GM12878 (cell line): ENCODE results near the gene STAMBPL1. TPM values are rescaled to one million over a fixed set of nuclear protein-coding genes. Genes with fewer than 3 reads are reported as not detected.

Experiments used
- ATAC-seq: fragments of 200-7000 bp; cut with Tn5 transposase; 3 replicates; pipeline ENCODE4 v1.9.1; 2020; ENCODE audit warnings: mild to moderate bottlenecking, moderate library complexity
- BruUV-seq: library from RNA; stranded (reverse); fragments of 400-500 nt; replicated peaks from 2 replicates; lab custom pipeline; 2021; lab: Mats Ljungman, UMichigan
- CTCF ChIA-PET: fragments of 300-600 bp; sonication (Branson Sonifier 250); formaldehyde crosslinking; extraction: SDS; loops from one replicate; lab custom pipeline; 2021; ENCODE audit warnings: inconsistent platforms; lab: Yijun Ruan, JAX
- POLR2A ChIA-PET: fragments of 350-600 bp; formaldehyde crosslinking; extraction: SDS; loops from one replicate; lab custom pipeline; 2021; ENCODE audit warnings: inconsistent platforms; lab: Charles Lee
- RAD21 ChIA-PET: fragments of 300-600 bp; sonication (Branson Sonifier 250); formaldehyde crosslinking; loops from one replicate; lab custom pipeline; 2023; ENCODE audit warnings: antibody characterized with exemption; ENCODE audit not compliant: unreplicated experiment; lab: Charles Lee
- SMC1A ChIA-PET: fragments of 300-600 bp; sonication (Branson Sonifier 250); formaldehyde crosslinking; loops from one replicate; lab custom pipeline; 2023; ENCODE audit not compliant: unreplicated experiment, uncharacterized antibody; lab: Charles Lee
- DNase-seq: peaks from one replicate; pipeline ENCODE4 v3.0.0-alpha.2; 2011; ENCODE audit warnings: low read depth, low spot score
- FAIRE-seq: peaks from 3 replicates; lab custom pipeline; 2011; peaks lifted over from hg19 to GRCh38; lab: Jason Lieb, UNC
- H2AFZ ChIP-seq: 2 replicates; pipeline ENCODE4 v1.6.0; 2011; ENCODE audit warnings: low read depth, low read length, control low read depth; ENCODE audit not compliant: control insufficient read depth
- H3K27ac ChIP-seq: 2 replicates; pipeline ENCODE4 v1.5.1; 2011; ENCODE audit warnings: control low read depth; ENCODE audit not compliant: control insufficient read depth, insufficient read depth
- H3K27me3 ChIP-seq, 2 experiments: replicated peaks in 1 of 2; 2 replicates each; pipeline versions ENCODE4 v1.6.0 to v1.6.1; 2011; ENCODE audit warnings: low read length in 1 of 2; ENCODE audit not compliant: control insufficient read depth in 2 of 2, insufficient read depth in 2 of 2
- H3K36me3 ChIP-seq, 2 experiments: 2 replicates each; pipeline ENCODE4 v1.5.1; 2011; ENCODE audit warnings: low read length in 1 of 2; ENCODE audit not compliant: control insufficient read depth in 2 of 2, insufficient read depth in 2 of 2
- H3K4me1 ChIP-seq: 2 replicates; pipeline ENCODE4 v1.6.1; 2011; ENCODE audit warnings: mild to moderate bottlenecking, low read length, moderate library complexity, mixed read lengths; ENCODE audit not compliant: control insufficient read depth, insufficient read depth
- H3K4me2 ChIP-seq: 2 replicates; pipeline ENCODE4 v1.6.0; 2011; ENCODE audit warnings: control low read depth; ENCODE audit not compliant: control insufficient read depth, insufficient read depth
- H3K4me3 ChIP-seq: fragments of 200-600 bp; sonication (generic); 2 replicates; pipeline ENCODE4 v1.5.1; 2016
- H3K79me2 ChIP-seq: 2 replicates; pipeline ENCODE4 v1.6.0; 2011; ENCODE audit warnings: low read length; ENCODE audit not compliant: control insufficient read depth, insufficient read depth
- H3K9ac ChIP-seq: 2 replicates; pipeline ENCODE4 v1.8.0; 2011; ENCODE audit warnings: low read length, control low read depth, mixed read lengths; ENCODE audit not compliant: control insufficient read depth, insufficient read depth
- H3K9me3 ChIP-seq: replicated peaks from 3 replicates; pipeline ENCODE4 v1.5.1; 2011; ENCODE audit warnings: mild to moderate bottlenecking, low read length; ENCODE audit not compliant: control insufficient read depth, insufficient read depth
- H4K20me1 ChIP-seq: 2 replicates; pipeline ENCODE4 v1.6.0; 2011; ENCODE audit not compliant: control insufficient read depth, insufficient read depth
- CREB1 ChIP-seq: IDR thresholded peaks from 2 replicates; pipeline ENCODE4 v1.6.1; 2012; ENCODE audit warnings: low read depth, mild to moderate bottlenecking, inconsistent platforms
- FOXK2 ChIP-seq: fragments of 450-650 bp; IDR thresholded peaks from 2 replicates; pipeline ENCODE4 v1.6.1; 2017; ENCODE audit warnings: mild to moderate bottlenecking, moderate library complexity
- GABPA ChIP-seq: IDR thresholded peaks from 2 replicates; pipeline ENCODE4 v1.6.1; 2014; ENCODE audit warnings: antibody characterized with exemption, low read depth, mild to moderate bottlenecking, inconsistent platforms
- HDGF ChIP-seq: fragments of 450-650 bp; IDR thresholded peaks from 2 replicates; pipeline ENCODE4 v1.6.1; 2016; ENCODE audit warnings: antibody characterized with exemption
- KLF5 ChIP-seq: fragments of 450-650 bp; IDR thresholded peaks from 2 replicates; pipeline ENCODE4 v1.6.1; 2014; ENCODE audit warnings: mild to moderate bottlenecking; ENCODE audit not compliant: partially characterized antibody
- NR2C2 ChIP-seq: IDR thresholded peaks from 2 replicates; pipeline ENCODE4 v1.6.1; 2011; ENCODE audit warnings: borderline replicate concordance, low read depth; ENCODE audit not compliant: control insufficient read depth, insufficient read length
- RAD51 ChIP-seq: fragments of 450-650 bp; IDR thresholded peaks from 2 replicates; pipeline ENCODE4 v1.6.1; 2016; ENCODE audit warnings: moderate library complexity, mild to moderate bottlenecking, inconsistent platforms
- RB1 ChIP-seq: fragments of 450-650 bp; formaldehyde crosslinking; IDR thresholded peaks from 2 replicates; pipeline ENCODE4 v1.6.1; 2017; ENCODE audit warnings: mild to moderate bottlenecking, borderline replicate concordance
- SIN3A ChIP-seq: IDR thresholded peaks from 2 replicates; pipeline ENCODE4 v1.6.1; 2012; ENCODE audit warnings: low read depth, low read length, improper control_type of control experiment
- SMAD5 ChIP-seq: IDR thresholded peaks from 2 replicates; pipeline ENCODE4 v1.6.1; 2016; ENCODE audit warnings: antibody characterized with exemption, low read depth
- SREBF1 ChIP-seq: IDR thresholded peaks from 2 replicates; pipeline ENCODE4 v1.6.1; 2012; ENCODE audit warnings: mild to moderate bottlenecking, low read length
- STAT3 ChIP-seq: IDR thresholded peaks from 2 replicates; pipeline ENCODE4 v1.6.1; 2011; ENCODE audit warnings: low read depth, low read length, improper control_type of control experiment
- TCF12 ChIP-seq: IDR thresholded peaks from 2 replicates; pipeline ENCODE4 v1.6.1; 2011; ENCODE audit warnings: low read depth, mild to moderate bottlenecking, low read length
- ZNF207 ChIP-seq: fragments of 450-650 bp; IDR thresholded peaks from 2 replicates; pipeline ENCODE4 v1.6.1; 2014; ENCODE audit warnings: antibody characterized with exemption, mild to moderate bottlenecking, borderline replicate concordance
- ZNF274 ChIP-seq: IDR thresholded peaks from one replicate; pipeline ENCODE4 v1.8.0; 2011; ENCODE audit not compliant: insufficient read length, insufficient read depth
- WGBS: methylation state at CpG from one replicate; pipeline ENCODE4 v1.1.6; 2016; ENCODE audit warnings: low lambda C conversion rate; ENCODE audit not compliant: insufficient replicate concordance, insufficient coverage; ENCODE audit errors: missing lambda C conversion rate; 5-methylcytosine and 5-hydroxymethylcytosine counted together
- in situ Hi-C: fragments of 300-500 bp; cut with MboI; formaldehyde crosslinking; loops from 9 replicates; pipeline ENCODE4 v1.14.3; 2018; ENCODE audit warnings: mixed read lengths
- intact Hi-C: fragments of 100-400 bp; cut with micrococcal nuclease; formaldehyde crosslinking; loops from one replicate; pipeline ENCODE4 v1.14.2; 2022; ENCODE audit not compliant: unreplicated experiment
- polyA plus RNA-seq, 11 experiments: library from polyadenylated mRNA; depleted of rRNA in 4 of 11; unstranded in 6 of 11; stranded (reverse) in 5 of 11; fragments of >200 nt; fragmentation: Nextera tagmentation in 4 of 11; fragmentation: Illumina TruSeq in 1 of 11; extraction: Ambion mirVana in 4 of 11; extraction: Trizol in 1 of 11; gene quantifications; 1 replicate in 1 of 11; 2 replicates in 10 of 11; pipeline versions ENCODE4 v1.2.1 to v1.2.3, GENCODE V29; 2011 to 2016; ENCODE audit warnings: inconsistent platforms in 2 of 11, missing spikeins in 2 of 11, low read depth in 1 of 11
- total RNA-seq, 4 experiments: library from RNA; depleted of rRNA in 3 of 4; stranded (reverse); fragments of >200 nt in 3 of 4; fragmentation: Illumina TruSeq in 1 of 4; extraction: Trizol in 1 of 4; gene quantifications; 2 replicates each; pipeline versions ENCODE4 v1.2.1 to v1.2.3, GENCODE V29; 2013 to 2021
- TF ChIP-seq, protein P1 (sequence below): fragments of 450-650 bp; IDR thresholded peaks from 2 replicates; pipeline ENCODE4 v1.6.1; 2017; ENCODE audit warnings: borderline replicate concordance

Gene STAMBPL1
- total and polyA plus RNA-seq, 10 of the 15 experiments (the other 5 are each of a cell fraction or from before 2014, with no cell fraction given), result 7.5 to 44.1 (median 25.4) TPM

DNA sequence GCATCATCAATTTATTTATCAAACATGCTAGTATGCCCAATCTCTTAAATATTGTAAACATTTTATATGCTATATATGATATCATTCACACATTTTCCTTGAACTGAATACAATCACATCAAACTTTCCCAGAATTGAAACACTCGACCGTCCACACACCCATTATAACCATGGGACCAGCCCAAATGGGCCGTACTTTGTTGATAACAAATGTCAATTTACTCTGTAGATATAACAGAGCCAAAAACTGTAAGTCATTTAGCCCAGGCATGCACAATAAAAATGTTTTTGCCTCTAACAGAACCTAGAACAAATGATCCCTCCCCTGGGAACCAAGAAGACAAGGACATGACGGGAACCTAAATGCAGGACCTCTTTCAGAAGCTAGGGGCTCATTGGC is 27.7 kb upstream of the STAMBPL1 start (continued):
- TF ChIP-seq, protein P1, sequence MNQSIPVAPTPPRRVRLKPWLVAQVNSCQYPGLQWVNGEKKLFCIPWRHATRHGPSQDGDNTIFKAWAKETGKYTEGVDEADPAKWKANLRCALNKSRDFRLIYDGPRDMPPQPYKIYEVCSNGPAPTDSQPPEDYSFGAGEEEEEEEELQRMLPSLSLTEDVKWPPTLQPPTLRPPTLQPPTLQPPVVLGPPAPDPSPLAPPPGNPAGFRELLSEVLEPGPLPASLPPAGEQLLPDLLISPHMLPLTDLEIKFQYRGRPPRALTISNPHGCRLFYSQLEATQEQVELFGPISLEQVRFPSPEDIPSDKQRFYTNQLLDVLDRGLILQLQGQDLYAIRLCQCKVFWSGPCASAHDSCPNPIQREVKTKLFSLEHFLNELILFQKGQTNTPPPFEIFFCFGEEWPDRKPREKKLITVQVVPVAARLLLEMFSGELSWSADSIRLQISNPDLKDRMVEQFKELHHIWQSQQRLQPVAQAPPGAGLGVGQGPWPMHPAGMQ, result no peak
- TF ChIP-seq GABPA (no peak), SMAD5 (no peak), ZNF207 (no peak), NR2C2 (no peak), STAT3 (no peak), HDGF (no peak), RAD51 (no peak), ZNF274 (no peak)

DNA sequence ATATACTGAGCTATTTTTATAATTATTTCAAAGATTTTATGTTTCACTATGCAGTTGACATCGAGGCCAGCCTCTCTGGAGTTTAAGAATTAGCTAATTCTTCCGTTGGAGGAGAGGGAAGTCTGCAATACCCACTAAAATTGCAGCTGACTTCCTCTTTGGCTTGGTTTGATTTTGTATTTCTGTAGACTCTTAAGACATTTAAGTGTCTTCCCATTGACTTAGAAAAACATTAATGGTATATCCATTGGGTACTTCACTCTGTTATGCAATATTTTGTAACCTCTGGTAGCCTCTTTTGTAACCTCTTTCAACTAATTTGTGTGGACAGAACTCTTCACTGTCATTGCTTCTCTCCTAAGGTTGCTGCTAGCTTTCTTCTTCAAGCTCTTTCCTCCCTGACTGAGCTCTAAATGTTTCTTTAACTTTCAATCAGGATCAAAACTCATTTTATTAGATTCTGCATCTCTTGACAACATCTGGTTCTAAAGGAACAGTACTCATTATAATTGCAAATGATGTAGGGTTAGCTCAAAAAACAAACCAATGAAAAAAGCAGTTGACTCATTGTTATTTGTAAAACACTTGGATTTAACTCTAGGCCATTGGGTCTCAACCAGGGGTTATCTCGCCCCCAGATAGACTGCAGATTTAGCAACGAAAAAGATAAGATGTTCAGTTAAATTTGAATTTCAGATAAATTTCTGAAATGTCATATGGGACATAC is 26.7 kb upstream of the STAMBPL1 start:
- BruUV-seq, result no TSS peak
- Histone ChIP-seq H3K36me3 (no peaks in the 10 kb centered on the region), H2AFZ (no peak overlapping the region), H3K4me3 (no peak overlapping the region), H3K27ac (no peak overlapping the region), H3K9me3 (no peaks in the 10 kb centered on the region), H4K20me1 (no peaks in the 10 kb centered on the region), H3K27me3 (no peaks in the 10 kb centered on the region), H3K4me2 (no peak overlapping the region), H3K9ac (no peak overlapping the region), H3K4me1 (peaks cover 4% of the 10 kb centered on the region; the same call in 1 of the 2 replicates), H3K79me2 (no peaks in the 10 kb centered on the region)
- ChIA-PET RAD21 (interaction anchor here (0.9 to 1.0 kb wide), 2 partner anchors 9 to 80 kb away, joined by 3 read pairs; no protein-coding TSS in a partner anchor), POLR2A (no interaction called here), SMC1A (interaction anchor here (0.8 to 3.8 kb wide), 8 partner anchors 9 to 79 kb away, joined by 3 to 24 read pairs (median 4); no protein-coding TSS in a partner anchor), CTCF (interaction anchor here (0.8 to 3.6 kb wide), 9 partner anchors 9 to 82 kb away, joined by 3 to 30 read pairs (median 5); no protein-coding TSS in a partner anchor)
- FAIRE-seq (no peak), ATAC-seq (no peak), DNase-seq (no peak)
- 85% methylated on average over 4 of the region's 4 CpGs for WGBS
- intact Hi-C loops (no loop called here), in situ Hi-C loops (no loop called here)
- TF ChIP-seq SIN3A (no peak), KLF5 (no peak), RB1 (no peak), SREBF1 (no peak), TCF12 (no peak), CREB1 (no peak), FOXK2 (no peak)
